Left hindlimb (tissue), 1 donor: ENCODE measurements around the gene ODF4.
"Not testable (repeated sequence)": the region's sequence is repeated elsewhere in the genome, so short reads cannot be mapped to it uniquely, and the experiment has no call there.

ENCODE experiments used
- DNase-seq: peaks from one replicate; pipeline ENCODE4 v3.0.0-alpha.2; 2018

The ODF4 gene

GRCh38 chr17:8326511-8327302 is 12.9 kb upstream of the ODF4 start:
- peak; percentile 75 for DNase-seq

DNA sequence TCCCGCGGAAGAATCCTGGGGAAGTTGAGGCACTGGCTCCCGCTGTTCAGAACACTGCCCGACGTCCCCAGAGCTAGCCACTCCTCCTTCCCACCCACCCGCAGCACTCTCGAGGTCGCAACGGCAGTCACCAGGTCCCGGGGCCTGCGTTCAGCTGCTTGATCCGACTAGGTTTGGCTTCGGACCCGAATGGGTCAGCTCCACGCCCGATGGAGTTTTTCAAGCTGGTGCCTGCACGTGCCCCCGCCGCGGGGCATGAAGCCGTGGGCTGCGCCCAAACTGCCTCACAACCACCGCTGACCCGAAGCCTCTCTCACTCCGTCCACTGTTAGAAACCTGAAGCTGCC is 12.4 kb upstream of the ODF4 start:
- peak; percentile 40 for DNase-seq

DNA sequence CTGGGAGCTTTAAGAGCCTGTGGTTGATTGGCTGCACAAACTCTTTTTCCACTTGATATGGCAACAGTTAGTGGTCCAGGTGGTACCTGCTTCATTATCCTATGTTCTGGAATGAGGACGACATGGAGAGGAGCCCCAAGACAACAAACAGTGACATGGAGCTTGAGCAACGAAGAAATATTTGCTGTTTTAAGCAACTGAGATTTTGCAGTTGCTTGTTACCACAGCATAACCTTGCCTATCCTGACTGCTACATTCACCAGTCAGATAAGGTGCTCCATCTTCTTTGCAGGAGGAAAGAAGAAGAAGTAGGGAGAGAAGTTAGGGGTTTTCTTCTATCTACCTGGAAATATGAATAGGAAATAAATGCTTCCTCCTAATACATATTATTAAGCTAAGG is 7.5 kb upstream of the ODF4 start:
- no peak for DNase-seq

- no peak for DNase-seq
Observed at GRCh38 chr17:8332688-8333087, 7.0 kb upstream of the ODF4 start.

GRCh38 chr17:8333281-8333680 is 6.4 kb upstream of the ODF4 start:
- DNase-seq = no peak

- no peak for DNase-seq
Observed at GRCh38 chr17:8337802-8338752, 1.6 kb upstream of the ODF4 start.

- no peak for DNase-seq
Observed at GRCh38 chr17:8338753-8339140, 893 bp upstream of the ODF4 start.

DNA sequence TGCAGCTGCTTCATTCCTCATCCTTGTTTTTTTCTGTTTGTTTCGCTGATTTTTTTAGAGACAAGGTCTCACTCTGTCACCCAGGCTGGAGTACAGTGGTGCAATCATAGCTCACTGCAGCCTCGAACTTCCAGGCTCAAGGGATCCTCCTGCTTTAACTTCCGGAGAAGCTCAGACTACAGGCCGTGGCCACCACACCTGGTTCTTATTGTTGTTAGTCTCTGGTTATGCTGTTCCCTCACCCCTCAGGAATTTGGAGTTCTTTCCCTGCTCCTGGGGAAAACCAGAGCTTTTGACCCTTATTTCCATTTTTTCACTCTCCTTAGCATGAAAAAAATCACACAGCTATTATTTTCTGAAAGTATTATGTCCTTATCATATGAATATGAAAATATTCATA is 1.8 kb downstream of the ODF4 start:
- DNase-seq = no peak

- DNase-seq = no peak
Observed at GRCh38 chr17:8345052-8345690, 5.5 kb downstream of the ODF4 start.

DNA sequence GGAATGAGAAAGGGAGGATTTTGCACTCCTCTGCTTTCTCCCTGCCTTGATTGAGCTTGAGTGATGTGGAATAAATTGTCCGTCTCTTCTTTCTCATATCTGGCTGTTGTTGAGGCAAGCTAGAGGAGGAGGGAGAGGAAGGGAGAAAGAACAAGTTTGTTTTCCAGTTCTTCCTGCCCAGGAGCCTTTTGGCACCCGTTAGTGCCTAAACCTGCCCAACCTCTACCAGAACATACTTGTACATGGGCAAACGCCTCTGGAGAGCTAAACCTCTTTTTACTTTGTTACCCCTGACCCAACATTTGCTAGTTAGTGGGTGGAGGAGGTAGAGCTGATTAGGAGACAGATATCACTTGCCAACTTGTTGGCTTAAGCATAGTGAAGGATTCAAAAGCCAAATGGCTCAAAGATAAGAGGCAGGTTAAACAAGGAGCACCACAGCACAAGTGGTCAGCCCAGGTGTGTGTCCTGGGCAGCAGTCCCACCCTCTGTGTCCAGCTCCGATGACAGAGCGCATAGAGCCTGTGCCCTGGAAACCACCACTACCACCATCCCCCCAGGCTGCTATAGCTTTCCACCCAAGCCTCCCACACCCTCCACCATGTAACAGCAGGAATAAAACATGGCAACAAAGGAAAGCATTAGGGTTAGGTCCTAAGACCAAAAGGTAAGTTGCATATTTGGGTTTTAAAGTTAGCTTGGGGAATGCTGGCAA is 6.5 kb downstream of the ODF4 start:
- no peak for DNase-seq

DNA sequence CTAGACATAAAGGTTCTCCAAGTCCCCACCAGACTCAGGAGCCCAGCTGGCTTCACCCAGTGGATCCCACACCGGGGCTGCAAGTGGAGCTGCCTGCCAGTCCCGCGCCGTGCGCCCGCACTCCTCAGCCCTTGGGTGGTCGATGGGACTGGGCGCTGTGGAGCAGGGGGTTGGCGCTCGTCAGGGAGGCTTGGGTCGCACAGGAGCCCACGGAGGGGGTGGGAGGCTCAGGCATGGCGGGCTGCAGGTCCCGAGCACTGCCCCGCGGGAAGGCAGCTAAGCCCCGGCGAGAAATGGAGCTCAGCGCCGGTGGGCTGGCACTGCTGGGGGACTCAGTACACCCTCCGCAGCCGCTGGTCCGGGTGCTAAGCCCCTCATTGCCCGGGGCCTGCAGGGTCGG is 7.4 kb downstream of the ODF4 start:
- not testable (repeated sequence) for DNase-seq

- no peak for DNase-seq
Observed at GRCh38 chr17:8350339-8350738, 10.7 kb downstream of the ODF4 start.

GRCh38 chr17:8353736-8354135 is 14.1 kb downstream of the ODF4 start:
- no peak for DNase-seq

- DNase-seq = no peak
Observed at GRCh38 chr17:8354236-8354635, 14.6 kb downstream of the ODF4 start.

GRCh38 chr17:8357910-8358309 is 18.3 kb downstream of the ODF4 start:
- DNase-seq = no peak

DNA sequence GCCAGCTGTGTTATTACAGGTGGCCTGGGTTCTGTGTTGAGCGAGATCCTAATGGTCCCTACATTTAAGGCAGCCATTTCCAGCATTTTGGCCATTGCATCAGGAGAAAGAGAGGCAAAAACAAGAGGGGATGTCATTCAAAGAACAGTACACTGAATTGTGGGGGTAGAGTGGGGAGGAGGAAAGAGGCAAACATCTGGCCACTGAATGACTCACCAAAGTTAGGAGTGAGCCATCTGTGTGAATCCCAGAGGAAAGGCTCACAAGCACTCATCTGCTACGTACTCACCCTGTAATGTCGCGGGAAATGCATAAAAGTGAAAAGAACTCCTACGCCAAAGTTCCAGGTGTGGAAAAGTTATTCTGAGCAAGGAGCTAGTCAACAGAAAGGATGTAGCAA is 20.1 kb downstream of the ODF4 start:
- no peak for DNase-seq

DNA sequence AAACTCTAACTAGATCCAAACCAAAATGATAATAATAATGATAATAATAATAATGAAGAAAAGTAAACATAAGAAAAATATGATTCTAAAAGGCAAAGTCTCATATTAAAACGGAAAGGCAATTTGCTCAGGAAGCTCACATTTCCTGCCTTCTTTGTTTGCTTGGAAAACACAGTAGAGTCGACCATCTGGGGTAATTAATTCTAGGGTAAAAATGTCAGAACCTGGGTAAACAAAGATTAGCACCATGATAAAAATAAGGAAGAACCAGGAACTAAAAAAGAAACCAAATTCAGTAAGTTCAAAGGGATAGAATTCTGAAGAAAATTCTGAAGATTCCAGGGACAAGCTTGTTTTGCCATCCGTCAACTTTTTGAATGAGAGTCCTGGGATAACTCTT is 20.6 kb downstream of the ODF4 start:
- DNase-seq = no peak

GRCh38 chr17:8360751-8361150 is 21.1 kb downstream of the ODF4 start:
- DNase-seq = no peak

DNA sequence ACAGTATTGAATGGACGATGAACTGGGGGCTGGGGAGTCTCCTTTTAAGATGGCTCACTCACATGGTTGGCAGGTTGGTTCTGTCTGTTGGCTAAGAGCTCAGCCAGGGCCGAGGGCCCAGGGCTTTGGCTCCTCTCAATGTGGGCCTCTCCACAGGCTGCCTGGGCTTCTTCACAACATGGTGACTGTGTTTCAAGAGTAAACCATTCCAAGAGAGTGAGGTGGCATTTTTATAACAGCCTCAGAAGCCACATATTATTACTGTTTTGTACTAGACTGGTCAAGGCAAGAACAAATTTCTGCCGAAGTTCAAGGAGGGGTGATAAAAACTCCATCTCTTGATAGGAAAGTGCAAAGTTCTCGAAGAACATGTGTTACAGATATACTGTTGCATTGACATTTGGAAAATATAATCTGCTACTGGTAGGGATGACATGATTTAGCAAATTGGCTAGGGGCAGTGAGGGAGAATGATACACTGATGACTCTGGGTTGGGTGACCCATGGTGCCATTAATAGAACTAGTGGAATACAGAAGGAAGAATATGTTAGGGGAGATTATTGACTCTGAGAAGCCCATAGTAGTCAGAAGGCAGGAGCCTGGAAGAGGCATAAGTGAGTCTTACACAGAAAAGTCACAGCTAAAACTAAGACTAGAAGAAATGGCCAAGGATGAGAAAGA is 23.2 kb downstream of the ODF4 start:
- DNase-seq = no peak

- no peak for DNase-seq
Observed at GRCh38 chr17:8365143-8365542, 25.5 kb downstream of the ODF4 start.

- DNase-seq = no peak
Observed at GRCh38 chr17:8366231-8366630, 26.6 kb downstream of the ODF4 start.

DNA sequence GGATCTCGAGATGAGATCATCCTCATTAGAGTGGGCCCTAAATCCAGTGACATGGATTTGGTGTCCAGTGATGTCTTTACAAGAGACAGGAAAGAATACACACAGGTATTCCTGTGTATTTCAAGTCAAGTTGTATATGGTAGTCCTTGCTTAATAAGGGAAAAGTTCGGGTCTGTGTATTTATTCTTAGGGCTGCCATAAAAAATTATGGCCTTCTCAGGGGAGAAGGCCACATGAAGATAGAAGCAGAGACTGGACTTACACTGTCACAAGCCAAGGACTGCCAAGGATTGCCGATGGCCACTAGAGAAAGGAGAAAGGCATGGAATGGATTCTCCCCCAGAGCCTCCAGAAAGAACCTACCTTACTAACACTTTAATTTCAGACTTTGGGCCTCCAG is 28.6 kb downstream of the ODF4 start:
- no peak for DNase-seq
